ENCODE results near the gene EMP3. TPM values are rescaled to one million over a fixed set of nuclear protein-coding genes. Genes with fewer than 3 reads are reported as not detected.
"Not testable (repeated sequence)": the region's sequence is repeated elsewhere in the genome, so short reads cannot be mapped to it uniquely, and the experiment has no call there.

The EMP3 gene
- total RNA-seq, 2 experiments from 2014 or later, result 21.1 to 33.8 TPM

DNA sequence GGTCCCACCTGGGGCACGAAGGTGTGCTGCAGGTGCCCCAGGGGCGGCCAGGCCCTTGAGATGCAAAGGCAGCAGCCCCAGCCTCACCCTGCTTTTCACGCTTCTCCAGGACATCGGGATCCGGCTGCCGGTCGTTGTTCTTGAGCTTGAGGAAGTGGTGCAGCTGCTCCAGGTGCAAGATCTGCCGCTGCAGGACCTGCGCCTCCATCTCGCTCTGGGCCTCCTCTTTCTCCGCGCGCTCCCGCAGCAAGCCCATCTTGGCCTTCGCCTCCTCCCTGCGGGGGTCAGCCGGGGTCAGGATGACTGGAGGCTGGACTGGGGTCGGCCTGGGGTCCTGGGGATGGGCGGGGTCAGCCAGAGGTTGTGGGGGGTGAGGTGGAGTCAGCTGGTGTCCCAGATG is 21.5 kb upstream of the EMP3 start:
- intact Hi-C loops (cut with micrococcal nuclease; ENCODE audit: unreplicated experiment), result no loop called here
- BruUV-seq (replicated peaks), result no TSS peak
- Histone ChIP-seq H3K9me3 (ENCODE audit: low read length) (no peaks in the 10 kb centered on the region), H2AFZ (ENCODE audit: low read length) (no peak overlapping the region), H3K9me2 (ENCODE audit: insufficient read depth, low read length) (no peaks in the 10 kb centered on the region), H3K4me1 (ENCODE audit: insufficient read depth, low read length, poor library complexity, severe bottlenecking) (peaks cover 6% of the 10 kb centered on the region), H3K79me2 (ENCODE audit: insufficient read depth, low read depth, low read length) (no peaks in the 10 kb centered on the region), H4K20me1 (ENCODE audit: insufficient read depth, low read length) (no peaks in the 10 kb centered on the region), H3K36me3 (ENCODE audit: insufficient read depth, low read length) (no peaks in the 10 kb centered on the region), H3K27ac (ENCODE audit: low read depth, low read length, poor library complexity, severe bottlenecking) (no peak overlapping the region), H3K4me2 (ENCODE audit: low read length) (no peak overlapping the region), H3K4me3 (ENCODE audit: low read depth, low read length, poor library complexity, severe bottlenecking) (no peak overlapping the region)
- POLR2A ChIA-PET, result no interaction called here
- CTCF ChIA-PET (ENCODE audit: unreplicated experiment), result no interaction called here
- TF ChIP-seq CTCF (conservative IDR thresholded peaks at IDR 0.05; ENCODE audit: low read length) (no peak), EZH2phosphoT487 (IDR thresholded peaks at IDR 0.05; ENCODE audit: borderline replicate concordance, low read depth, low read length) (no peak)
- DNase-seq (ENCODE audit: low spot score), result no peak

GRCh38 chr19:48308631-48309586 is 16.4 kb upstream of the EMP3 start:
- H3K4me1 ChIP-seq (ENCODE audit: insufficient read depth, low read length, poor library complexity, severe bottlenecking), result peaks cover 12% of the 10 kb centered on the region
- no peak overlapping the region for H3K4me3 ChIP-seq (ENCODE audit: low read depth, low read length, poor library complexity, severe bottlenecking)
- peak overlapping the region; percentile 14 for H2AFZ ChIP-seq (ENCODE audit: low read length)
- DNase-seq (ENCODE audit: low spot score), result peak; percentile 33
- H3K9me3 ChIP-seq (ENCODE audit: low read length), result no peaks in the 10 kb centered on the region
- POLR2A ChIA-PET, result interaction anchor here (0.5 to 0.6 kb wide), 2 partner anchors 178 to 182 kb away, joined by 3 read pairs; no protein-coding TSS in a partner anchor
- no peak overlapping the region for H3K4me2 ChIP-seq (ENCODE audit: low read length)
- no peaks in the 10 kb centered on the region for H4K20me1 ChIP-seq (ENCODE audit: insufficient read depth, low read length)
- CTCF ChIA-PET (ENCODE audit: unreplicated experiment), result interaction anchor here (0.6 kb wide), 1 partner anchor 310 kb away, joined by 4 read pairs; the partner anchor contains the start of gene RPL18
- peak; percentile 63 for TF ChIP-seq CTCF (conservative IDR thresholded peaks at IDR 0.05; ENCODE audit: low read length)
- TF ChIP-seq EZH2phosphoT487 (IDR thresholded peaks at IDR 0.05; ENCODE audit: borderline replicate concordance, low read depth, low read length), result no peak
- H3K36me3 ChIP-seq (ENCODE audit: insufficient read depth, low read length), result no peaks in the 10 kb centered on the region
- intact Hi-C loops (cut with micrococcal nuclease; ENCODE audit: unreplicated experiment), result loop anchor here (2.0 kb wide), 1 partner anchor 40 kb away; no protein-coding TSS in a partner anchor
- no TSS peak for BruUV-seq (replicated peaks)
- no peak overlapping the region for H3K27ac ChIP-seq (ENCODE audit: low read depth, low read length, poor library complexity, severe bottlenecking)
- H3K9me2 ChIP-seq (ENCODE audit: insufficient read depth, low read length), result no peaks in the 10 kb centered on the region
- H3K79me2 ChIP-seq (ENCODE audit: insufficient read depth, low read depth, low read length), result no peaks in the 10 kb centered on the region

- H3K27ac ChIP-seq (ENCODE audit: low read depth, low read length, poor library complexity, severe bottlenecking); BruUV-seq (replicated peaks); DNase-seq (ENCODE audit: low spot score); CTCF ChIA-PET (ENCODE audit: unreplicated experiment); H3K9me2 ChIP-seq (ENCODE audit: insufficient read depth, low read length); H3K4me3 ChIP-seq (ENCODE audit: low read depth, low read length, poor library complexity, severe bottlenecking); H4K20me1 ChIP-seq (ENCODE audit: insufficient read depth, low read length); H3K9me3 ChIP-seq (ENCODE audit: low read length); H3K36me3 ChIP-seq (ENCODE audit: insufficient read depth, low read length); H3K4me2 ChIP-seq (ENCODE audit: low read length); H3K79me2 ChIP-seq (ENCODE audit: insufficient read depth, low read depth, low read length): not testable (repeated sequence)
- H2AFZ ChIP-seq (ENCODE audit: low read length), result peak overlapping the region; percentile 14; the same call in 1 of the 2 replicates
- H3K4me1 ChIP-seq (ENCODE audit: insufficient read depth, low read length, poor library complexity, severe bottlenecking), result peaks cover 12% of the 10 kb centered on the region
- intact Hi-C loops (cut with micrococcal nuclease; ENCODE audit: unreplicated experiment), result loop anchor here (2.0 kb wide), 1 partner anchor 41 kb away; no protein-coding TSS in a partner anchor
- POLR2A ChIA-PET, result interaction anchor here (0.5 kb wide), 1 partner anchor 177 kb away, joined by 3 read pairs; no protein-coding TSS in a partner anchor
Measured at GRCh38 chr19:48309731-48310130, 15.6 kb upstream of the EMP3 start.
